Activated naive CD8-positive, alpha-beta T cell treated with anti-CD3 and anti-CD28 coated beads, Interleukin-2, amount 50 U/mL, for 24 hours (primary cell): ENCODE data around the gene COL8A1.

Source experiments
- ATAC-seq: fragments of 150-1000 bp; cut with Tn5 transposase; one replicate; pipeline ENCODE4 v1.10.0; 2021
- DNase-seq: peaks from one replicate; pipeline ENCODE4 v3.0.0; 2021
- H3K27ac Mint-ChIP-seq: one replicate; pipeline ENCODE4 v1.8.0; 2021; ENCODE audit warnings: mild to moderate bottlenecking, mixed read lengths
- H3K27me3 Mint-ChIP-seq: one replicate; pipeline ENCODE4 v1.8.0; 2021; ENCODE audit warnings: mixed read lengths
- H3K36me3 Mint-ChIP-seq: one replicate; pipeline ENCODE4 v1.8.0; 2021; ENCODE audit warnings: low read depth, mixed read lengths
- H3K4me1 Mint-ChIP-seq: one replicate; pipeline ENCODE4 v1.8.0; 2021; ENCODE audit warnings: mixed read lengths
- H3K4me3 Mint-ChIP-seq: one replicate; pipeline ENCODE4 v1.8.0; 2021; ENCODE audit warnings: mild to moderate bottlenecking, moderate library complexity, mixed read lengths
- H3K9me3 Mint-ChIP-seq: one replicate; pipeline ENCODE4 v1.8.0; 2021; ENCODE audit warnings: mixed read lengths

COL8A1 gene

GRCh38 chr3:99674086-99674789, 35.8 kb downstream of the COL8A1 start:
- Mint-ChIP-seq H3K36me3 (no peaks in the 10 kb centered on the region), H3K4me1 (no peaks in the 10 kb centered on the region), H3K9me3 (no peaks in the 10 kb centered on the region), H3K4me3 (no peak overlapping the region), H3K27me3 (peaks cover 9% of the 10 kb centered on the region), H3K27ac (no peak overlapping the region)
- ATAC-seq, result no peak
- no peak for DNase-seq

GRCh38 chr3:99678023-99678422, 39.6 kb downstream of the COL8A1 start:
- Mint-ChIP-seq H3K9me3 (no peaks in the 10 kb centered on the region), H3K27me3 (peaks cover 9% of the 10 kb centered on the region), H3K4me3 (no peak overlapping the region), H3K4me1 (no peaks in the 10 kb centered on the region), H3K27ac (no peak overlapping the region), H3K36me3 (no peaks in the 10 kb centered on the region)
- ATAC-seq (no peak), DNase-seq (no peak)

GRCh38 chr3:99678896-99679295, 40.5 kb downstream of the COL8A1 start:
- Mint-ChIP-seq H3K4me1 (no peaks in the 10 kb centered on the region), H3K27me3 (peaks cover 9% of the 10 kb centered on the region), H3K9me3 (no peaks in the 10 kb centered on the region), H3K27ac (no peak overlapping the region), H3K36me3 (no peaks in the 10 kb centered on the region), H3K4me3 (no peak overlapping the region)
- ATAC-seq (no peak), DNase-seq (no peak)

- ATAC-seq, result no peak
- Mint-ChIP-seq H3K27me3 (peaks cover 11% of the 10 kb centered on the region), H3K9me3 (no peaks in the 10 kb centered on the region), H3K4me3 (no peak overlapping the region), H3K4me1 (no peaks in the 10 kb centered on the region), H3K36me3 (no peaks in the 10 kb centered on the region), H3K27ac (no peak overlapping the region)
- no peak for DNase-seq
Observed at GRCh38 chr3:99681512-99681911, 43.1 kb downstream of the COL8A1 start.

GRCh38 chr3:99681976-99682375, 43.6 kb downstream of the COL8A1 start:
- Mint-ChIP-seq H3K9me3 (no peaks in the 10 kb centered on the region), H3K4me1 (no peaks in the 10 kb centered on the region), H3K27me3 (peaks cover 9% of the 10 kb centered on the region), H3K36me3 (no peaks in the 10 kb centered on the region), H3K4me3 (no peak overlapping the region), H3K27ac (no peak overlapping the region)
- DNase-seq (no peak), ATAC-seq (no peak)

GRCh38 chr3:99683465-99683864, 45.1 kb downstream of the COL8A1 start:
- Mint-ChIP-seq H3K27ac (no peak overlapping the region), H3K4me3 (no peak overlapping the region), H3K9me3 (no peaks in the 10 kb centered on the region), H3K36me3 (no peaks in the 10 kb centered on the region), H3K4me1 (no peaks in the 10 kb centered on the region), H3K27me3 (peaks cover 8% of the 10 kb centered on the region)
- DNase-seq (no peak), ATAC-seq (no peak)

GRCh38 chr3:99683876-99684275, 45.5 kb downstream of the COL8A1 start:
- no peaks in the 10 kb centered on the region for H3K36me3 Mint-ChIP-seq
- H3K4me1 Mint-ChIP-seq, result no peaks in the 10 kb centered on the region
- DNase-seq (no peak), ATAC-seq (no peak)
- peaks cover 8% of the 10 kb centered on the region for H3K27me3 Mint-ChIP-seq
- H3K9me3 Mint-ChIP-seq, result no peaks in the 10 kb centered on the region
- no peak overlapping the region for H3K4me3 Mint-ChIP-seq
- no peak overlapping the region for H3K27ac Mint-ChIP-seq

- H3K9me3 Mint-ChIP-seq, result no peaks in the 10 kb centered on the region
- no peak overlapping the region for H3K27ac Mint-ChIP-seq
- H3K27me3 Mint-ChIP-seq, result peaks cover 8% of the 10 kb centered on the region
- DNase-seq, result no peak
- H3K36me3 Mint-ChIP-seq, result no peaks in the 10 kb centered on the region
- H3K4me3 Mint-ChIP-seq, result no peak overlapping the region
- no peak for ATAC-seq
- H3K4me1 Mint-ChIP-seq, result no peaks in the 10 kb centered on the region
Observed at GRCh38 chr3:99684644-99685043, 46.2 kb downstream of the COL8A1 start.

GRCh38 chr3:99686469-99686868, 48.1 kb downstream of the COL8A1 start:
- DNase-seq (no peak), ATAC-seq (no peak)
- peaks cover 8% of the 10 kb centered on the region for H3K27me3 Mint-ChIP-seq
- no peaks in the 10 kb centered on the region for H3K4me1 Mint-ChIP-seq
- no peaks in the 10 kb centered on the region for H3K9me3 Mint-ChIP-seq
- H3K36me3 Mint-ChIP-seq, result no peaks in the 10 kb centered on the region
- H3K27ac Mint-ChIP-seq, result no peak overlapping the region
- no peak overlapping the region for H3K4me3 Mint-ChIP-seq

GRCh38 chr3:99686955-99687612, 48.7 kb downstream of the COL8A1 start:
- peaks cover 8% of the 10 kb centered on the region for H3K27me3 Mint-ChIP-seq
- no peaks in the 10 kb centered on the region for H3K4me1 Mint-ChIP-seq
- H3K9me3 Mint-ChIP-seq, result no peaks in the 10 kb centered on the region
- H3K36me3 Mint-ChIP-seq, result no peaks in the 10 kb centered on the region
- ATAC-seq, result no peak
- no peak overlapping the region for H3K4me3 Mint-ChIP-seq
- DNase-seq, result peak; percentile 43
- no peak overlapping the region for H3K27ac Mint-ChIP-seq

GRCh38 chr3:99690761-99691369, 52.5 kb downstream of the COL8A1 start:
- Mint-ChIP-seq H3K27ac (no peak overlapping the region), H3K4me3 (no peak overlapping the region), H3K9me3 (no peaks in the 10 kb centered on the region), H3K27me3 (peaks cover 4% of the 10 kb centered on the region), H3K4me1 (no peaks in the 10 kb centered on the region), H3K36me3 (no peaks in the 10 kb centered on the region)
- no peak for ATAC-seq
- DNase-seq, result no peak

GRCh38 chr3:99693636-99694035, 55.2 kb downstream of the COL8A1 start:
- Mint-ChIP-seq H3K4me3 (no peak overlapping the region), H3K27me3 (no peaks in the 10 kb centered on the region), H3K9me3 (no peaks in the 10 kb centered on the region), H3K4me1 (no peaks in the 10 kb centered on the region), H3K36me3 (no peaks in the 10 kb centered on the region), H3K27ac (no peak overlapping the region)
- DNase-seq (no peak), ATAC-seq (no peak)

- DNase-seq, result no peak
- Mint-ChIP-seq H3K4me1 (no peaks in the 10 kb centered on the region), H3K4me3 (no peak overlapping the region), H3K36me3 (no peaks in the 10 kb centered on the region), H3K27ac (no peak overlapping the region), H3K27me3 (peaks cover 5% of the 10 kb centered on the region), H3K9me3 (no peaks in the 10 kb centered on the region)
- ATAC-seq, result no peak
Observed at GRCh38 chr3:99696497-99696896, 58.1 kb downstream of the COL8A1 start.

- no peak for ATAC-seq
- no peak for DNase-seq
- Mint-ChIP-seq H3K9me3 (no peaks in the 10 kb centered on the region), H3K27me3 (peaks cover 5% of the 10 kb centered on the region), H3K4me1 (no peaks in the 10 kb centered on the region), H3K27ac (no peak overlapping the region), H3K36me3 (no peaks in the 10 kb centered on the region), H3K4me3 (no peak overlapping the region)
Observed at GRCh38 chr3:99697250-99697649, 58.9 kb downstream of the COL8A1 start.

GRCh38 chr3:99698932-99699331, 60.5 kb downstream of the COL8A1 start:
- Mint-ChIP-seq H3K4me3 (no peak overlapping the region), H3K9me3 (no peaks in the 10 kb centered on the region), H3K27me3 (peaks cover 5% of the 10 kb centered on the region), H3K4me1 (no peaks in the 10 kb centered on the region), H3K36me3 (no peaks in the 10 kb centered on the region), H3K27ac (no peak overlapping the region)
- no peak for ATAC-seq
- DNase-seq, result no peak
